T-helper 2 cell treated with Interferon-gamma antibody and Interleukin-4, amounts not matched to agents 100 ng/mL and 5 ng/mL, for 36 hours (primary cell): ENCODE results near the gene ZFAND2A. TPM values are rescaled to one million over a fixed set of nuclear protein-coding genes. Genes with fewer than 3 reads are reported as not detected.
"Not testable (repeated sequence)": the region's sequence is repeated elsewhere in the genome, so short reads cannot be mapped to it uniquely, and the experiment has no call there.

ENCODE experiments used
- intact Hi-C: fragments of 100-400 bp; cut with micrococcal nuclease; formaldehyde crosslinking; loops from one replicate; pipeline ENCODE4 v1.15.1; 2023
- total RNA-seq: library from RNA; stranded (reverse); gene quantifications from 2 replicates; pipeline ENCODE4 v1.2.3, GENCODE V29; 2022

The ZFAND2A gene
- total RNA-seq, 1 donor from 2014 or later, result 21.8 TPM

GRCh38 chr7:1154172-1154739 lies 5.7 kb downstream of the ZFAND2A start:
- intact Hi-C loops, result no loop called here

GRCh38 chr7:1152492-1152891 lies 7.5 kb downstream of the ZFAND2A start:
- intact Hi-C loops, result no loop called here

- intact Hi-C loops, result no loop called here
Observed at GRCh38 chr7:1151653-1152425, 8.2 kb downstream of the ZFAND2A start.

GRCh38 chr7:1151156-1151555 lies 8.8 kb downstream of the ZFAND2A start:
- intact Hi-C loops, result no loop called here

- intact Hi-C loops, result no loop called here
Observed at GRCh38 chr7:1150400-1151002, 9.5 kb downstream of the ZFAND2A start.

- intact Hi-C loops, result no loop called here
Observed at GRCh38 chr7:1149351-1149794, 10.6 kb downstream of the ZFAND2A start.

- intact Hi-C loops, result not testable (repeated sequence)
Observed at GRCh38 chr7:1147873-1148272, 12.1 kb downstream of the ZFAND2A start.

- intact Hi-C loops, result no loop called here
Observed at GRCh38 chr7:1144269-1144771, 15.7 kb downstream of the ZFAND2A start.

- intact Hi-C loops, result not testable (repeated sequence)
Observed at GRCh38 chr7:1143031-1143430, 17.0 kb downstream of the ZFAND2A start.

GRCh38 chr7:1142051-1142635 lies 17.9 kb downstream of the ZFAND2A start:
- intact Hi-C loops, result no loop called here

- intact Hi-C loops, result no loop called here
Observed at GRCh38 chr7:1141651-1142050, 18.3 kb downstream of the ZFAND2A start.

- intact Hi-C loops, result no loop called here
Observed at GRCh38 chr7:1140476-1141104, 19.4 kb downstream of the ZFAND2A start.

GRCh38 chr7:1137517-1138167 lies 22.4 kb downstream of the ZFAND2A start:
- intact Hi-C loops, result loop anchor here (1.0 to 10.0 kb wide), 4 partner anchors 23 to 263 kb away; partner anchors contain the start of genes GET4, GPER1, GPR146 and ZFAND2A

- intact Hi-C loops, result loop anchor here (5.0 to 10.0 kb wide), 3 partner anchors 50 to 262 kb away; partner anchors contain the start of genes GET4, GPER1 and GPR146
Observed at GRCh38 chr7:1136841-1137516, 23.0 kb downstream of the ZFAND2A start.

GRCh38 chr7:1134951-1135350 lies 25.0 kb downstream of the ZFAND2A start:
- intact Hi-C loops, result loop anchor here (5.0 to 10.0 kb wide), 3 partner anchors 48 to 260 kb away; partner anchors contain the start of genes GET4, GPER1 and GPR146

- intact Hi-C loops, result loop anchor here (10.0 kb wide), 1 partner anchor 257 kb away; the partner anchor contains the start of gene GET4
Observed at GRCh38 chr7:1131471-1132265, 28.3 kb downstream of the ZFAND2A start.

- intact Hi-C loops, result loop anchor here (10.0 kb wide), 1 partner anchor 256 kb away; the partner anchor contains the start of gene GET4
Observed at GRCh38 chr7:1130021-1130990, 29.7 kb downstream of the ZFAND2A start.

GRCh38 chr7:1129431-1129830 lies 30.6 kb downstream of the ZFAND2A start:
- intact Hi-C loops, result no loop called here
